CD4-positive, alpha-beta T cell treated with Interleukin-15 for 4 hours (primary cell): ENCODE results near the gene BARHL1.
"Not testable (repeated sequence)": the region's sequence is repeated elsewhere in the genome, so short reads cannot be mapped to it uniquely, and the experiment has no call there.

Experiments used
- DNase-seq: peaks from one replicate; pipeline ENCODE4 v3.0.0-alpha.2; 2020; ENCODE audit warnings: low spot score

The BARHL1 gene

GRCh38 chr9:132556714-132557113 is 25.7 kb upstream of the BARHL1 start:
- no peak for DNase-seq

GRCh38 chr9:132557159-132557558 is 25.2 kb upstream of the BARHL1 start:
- DNase-seq: no peak

DNA sequence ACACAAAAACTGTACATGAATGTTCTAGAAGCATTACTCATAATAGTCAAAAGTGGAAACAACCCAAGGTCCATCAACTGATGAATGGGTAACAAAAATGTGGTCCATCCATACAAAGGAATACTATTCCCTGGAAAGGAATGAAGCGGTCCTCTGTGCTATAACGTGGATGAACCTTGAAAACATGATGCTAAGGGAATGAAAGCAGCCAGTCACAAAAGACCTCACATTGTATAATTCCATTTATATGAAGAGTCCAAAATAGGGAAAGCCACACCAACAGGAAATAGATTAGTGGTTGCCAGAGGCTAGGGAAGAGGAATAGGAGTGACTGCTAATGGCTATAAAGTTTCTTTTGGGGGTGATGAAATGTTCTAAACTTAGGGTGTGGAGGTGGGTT is 22.7 kb upstream of the BARHL1 start:
- DNase-seq: no peak

DNA sequence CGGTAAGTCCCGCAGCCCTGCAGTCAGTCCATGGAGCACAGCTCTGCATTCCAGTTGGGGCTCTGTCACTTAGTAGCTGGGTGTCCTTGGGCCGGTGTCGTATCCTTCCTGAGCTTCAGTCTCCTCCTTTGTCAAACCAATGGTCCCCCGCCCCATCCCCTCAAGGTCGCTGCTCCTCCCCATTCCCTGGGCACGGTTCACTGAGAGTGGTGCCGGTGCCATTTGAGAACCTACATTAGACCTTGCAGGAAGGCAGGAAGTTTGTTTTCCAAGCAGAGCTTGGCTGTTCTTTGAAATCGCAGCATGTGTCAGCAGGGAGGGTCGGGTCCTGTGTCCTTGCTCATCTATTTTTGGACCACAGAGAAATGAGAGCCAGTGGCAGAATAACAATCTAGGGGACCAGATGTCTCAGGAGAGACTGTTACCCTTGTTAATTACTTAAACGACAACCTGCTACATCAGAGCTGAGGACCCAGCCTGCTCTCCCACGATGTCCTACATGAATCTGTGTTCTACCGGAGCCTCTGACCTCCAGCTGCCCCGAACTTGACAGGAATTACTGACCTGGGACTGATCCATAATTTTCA is 21.7 kb upstream of the BARHL1 start:
- no peak for DNase-seq

DNA sequence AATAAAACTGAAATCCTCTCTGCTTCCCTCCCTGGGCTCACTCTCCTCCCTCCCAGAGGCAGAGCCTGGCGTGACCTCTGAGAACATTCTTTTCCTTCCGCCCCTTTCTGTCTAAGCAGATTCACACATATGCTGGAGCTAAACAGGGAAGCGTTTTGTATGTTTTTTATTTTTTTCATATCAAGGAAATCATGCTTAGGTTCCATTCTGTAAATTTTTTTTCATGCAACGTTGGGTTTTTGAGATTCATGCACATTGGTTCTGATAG is 20.2 kb upstream of the BARHL1 start:
- DNase-seq: no peak

GRCh38 chr9:132564526-132564925 is 17.9 kb upstream of the BARHL1 start:
- no peak for DNase-seq

DNA sequence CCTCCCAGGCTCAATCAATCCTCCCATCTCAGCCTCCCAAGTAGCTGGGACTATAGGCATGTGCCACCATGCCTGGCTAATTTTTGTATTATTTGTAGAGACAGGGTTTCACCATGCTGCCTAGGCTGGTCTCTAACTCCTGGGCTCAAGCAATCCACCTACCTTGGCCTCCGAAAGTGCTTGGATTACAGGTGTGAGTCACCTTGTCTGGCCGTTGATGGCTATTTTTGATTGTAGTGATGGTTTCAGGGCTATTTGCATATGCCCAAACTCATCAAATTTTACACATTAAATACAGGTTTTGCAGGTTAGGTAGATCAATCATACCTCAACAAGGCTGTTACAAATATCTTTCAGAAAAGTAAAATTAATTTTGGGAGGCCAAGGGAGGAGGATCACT is 13.6 kb upstream of the BARHL1 start:
- not testable (repeated sequence) for DNase-seq

- no peak for DNase-seq
These were observed 10.4 kb upstream of the BARHL1 start for GRCh38 chr9:132571806-132572600.

GRCh38 chr9:132572921-132573320 is 9.5 kb upstream of the BARHL1 start:
- DNase-seq: no peak

DNA sequence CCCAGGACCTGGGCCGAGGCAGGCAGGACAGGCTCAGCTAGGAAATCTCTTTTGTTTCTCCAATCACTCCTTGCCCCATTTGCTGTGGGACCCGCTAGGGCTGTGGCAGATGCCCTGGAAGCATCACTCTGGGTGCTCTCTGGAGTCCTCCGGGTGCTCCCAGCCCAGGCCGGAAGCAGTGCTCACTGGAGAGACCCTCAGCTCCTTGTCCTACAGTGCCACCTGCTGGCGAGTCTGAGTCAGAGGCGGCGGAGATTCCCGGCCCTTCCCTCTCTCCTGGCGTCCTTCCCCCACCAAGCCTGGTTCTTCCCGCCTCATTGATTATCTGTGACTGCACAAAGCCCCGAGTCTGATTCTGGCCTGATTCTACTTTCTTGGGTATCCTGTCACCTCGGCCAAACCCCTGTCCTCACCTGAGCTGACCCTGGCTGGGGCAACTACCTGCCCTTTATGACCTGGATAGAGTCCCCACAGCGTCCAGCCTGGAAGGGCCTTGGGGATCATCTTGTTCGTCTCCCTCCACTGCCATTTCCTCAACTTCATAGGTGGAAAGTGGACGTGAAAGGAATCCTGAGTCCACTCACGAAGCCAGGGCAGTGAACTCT is 7.3 kb upstream of the BARHL1 start:
- peak; percentile 28 for DNase-seq

- DNase-seq: no peak
These were observed 6.6 kb upstream of the BARHL1 start for GRCh38 chr9:132575811-132576210.

DNA sequence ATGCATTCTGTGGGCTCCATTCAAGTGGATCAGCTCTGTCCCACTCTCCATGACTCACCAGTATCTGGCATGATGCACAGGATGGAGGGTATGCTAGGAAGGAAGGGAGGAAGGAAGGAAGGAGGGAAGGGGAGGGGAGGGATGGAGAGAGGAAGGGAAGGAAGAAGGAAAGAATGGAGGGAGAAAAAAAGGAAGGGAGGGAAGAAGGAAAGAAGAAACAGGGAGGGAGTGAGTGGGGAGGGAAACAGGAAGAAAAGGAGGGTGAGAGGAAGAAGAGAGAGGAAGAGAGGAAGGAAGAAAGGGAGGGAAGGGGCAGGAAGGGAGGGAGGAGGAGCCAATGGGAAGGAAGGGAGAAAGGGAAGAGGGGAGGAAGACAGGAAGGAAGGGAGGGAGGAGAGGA is 5.3 kb upstream of the BARHL1 start:
- DNase-seq: no peak

- DNase-seq: no peak
These were observed 4.0 kb upstream of the BARHL1 start for GRCh38 chr9:132578367-132578932.

DNA sequence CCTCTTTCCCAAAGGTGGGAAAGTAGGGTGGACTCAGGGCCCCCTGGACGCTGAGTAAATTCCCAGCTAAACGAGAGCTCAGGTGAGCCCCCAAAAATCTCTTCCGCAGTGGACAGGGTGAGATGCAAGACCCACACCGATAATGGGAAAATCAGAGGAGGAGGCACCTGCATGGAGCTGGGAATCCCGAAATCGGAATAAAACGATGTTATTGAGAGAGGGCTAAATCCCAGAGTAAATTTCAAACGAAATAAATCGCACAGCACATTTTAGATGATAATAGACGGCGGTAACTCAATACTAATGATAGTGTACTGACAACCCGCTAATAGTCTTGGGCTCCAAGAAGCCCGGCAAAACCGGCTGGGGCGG is 3.0 kb upstream of the BARHL1 start:
- no peak for DNase-seq

DNA sequence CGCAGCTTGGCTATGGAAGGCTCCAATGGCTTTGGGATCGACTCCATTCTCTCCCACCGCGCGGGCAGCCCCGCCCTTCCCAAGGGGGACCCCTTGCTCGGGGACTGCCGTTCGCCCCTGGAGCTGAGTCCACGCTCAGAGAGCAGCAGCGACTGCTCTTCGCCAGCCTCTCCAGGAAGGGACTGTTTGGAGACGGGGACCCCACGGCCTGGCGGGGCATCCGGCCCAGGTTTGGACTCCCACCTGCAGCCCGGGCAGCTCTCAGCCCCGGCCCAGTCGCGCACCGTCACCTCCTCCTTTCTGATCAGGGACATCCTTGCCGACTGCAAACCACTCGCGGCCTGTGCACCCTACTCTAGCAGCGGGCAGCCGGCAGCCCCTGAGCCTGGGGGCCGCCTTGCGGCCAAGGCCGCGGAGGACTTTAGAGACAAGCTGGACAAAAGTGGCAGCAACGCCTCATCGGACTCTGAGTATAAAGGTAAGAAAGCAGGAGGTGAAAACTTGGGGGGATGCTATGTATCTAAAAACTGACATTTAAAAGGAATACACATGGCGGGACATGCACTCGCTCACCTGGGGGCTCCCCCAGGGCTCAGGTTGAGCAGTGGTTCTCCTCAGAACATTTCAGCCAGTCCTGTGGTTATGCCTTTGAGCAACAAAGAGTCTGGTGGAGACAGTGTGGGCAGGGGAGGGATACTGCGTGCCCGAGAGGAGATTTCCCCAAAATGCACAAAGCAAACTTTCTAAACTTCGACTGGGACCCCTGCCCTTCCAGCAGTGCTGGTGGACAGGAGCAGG is 579 bp downstream of the BARHL1 start:
- no peak for DNase-seq

- DNase-seq: no peak
These were observed 1.3 kb downstream of the BARHL1 start for GRCh38 chr9:132583584-132584304.

DNA sequence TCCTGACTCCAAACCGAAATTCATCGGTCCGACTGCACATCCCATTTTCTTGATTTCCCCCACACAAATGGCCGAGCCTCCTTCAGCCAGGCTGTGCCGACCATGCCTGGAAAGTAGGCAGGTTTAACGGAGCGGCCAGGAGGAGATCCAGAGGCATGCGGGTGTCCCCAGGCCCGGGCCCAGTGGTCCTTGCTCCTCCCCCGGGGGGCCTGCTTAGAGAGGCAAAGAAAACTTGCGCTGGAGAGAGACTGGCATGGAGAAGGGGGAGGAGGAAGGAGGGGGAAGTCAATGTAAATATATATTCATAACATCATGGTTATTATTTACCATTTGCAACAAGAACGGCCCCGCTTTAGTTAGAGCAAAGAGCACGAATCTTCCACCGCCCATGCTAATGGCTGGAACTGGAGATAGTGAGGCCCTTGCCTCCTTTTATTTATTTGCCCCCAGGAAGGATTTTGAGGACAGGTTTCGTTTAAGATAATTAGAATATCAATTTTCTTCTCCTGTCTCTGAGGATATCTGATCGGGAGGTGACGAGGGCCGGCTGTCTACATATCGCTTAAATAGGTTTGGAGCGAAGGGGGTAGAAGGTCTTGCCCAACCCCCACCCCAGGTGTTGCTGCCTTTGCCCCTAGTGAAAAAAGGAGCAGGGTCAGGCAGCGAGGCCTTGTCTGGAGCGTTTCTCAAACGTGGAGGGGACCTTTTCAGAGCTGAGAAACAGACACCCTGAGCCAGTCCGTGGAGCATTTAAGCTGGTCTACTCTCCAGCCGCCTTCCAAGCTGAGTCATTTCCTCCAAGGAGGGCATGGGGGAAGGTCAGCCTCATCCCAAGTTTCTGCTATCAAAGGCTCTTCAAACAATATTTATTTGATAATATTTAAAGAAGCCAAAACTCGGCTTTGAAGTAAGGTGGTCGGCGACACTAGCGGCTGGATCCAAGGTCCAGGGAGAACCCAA is 2.5 kb downstream of the BARHL1 start:
- no peak for DNase-seq

DNA sequence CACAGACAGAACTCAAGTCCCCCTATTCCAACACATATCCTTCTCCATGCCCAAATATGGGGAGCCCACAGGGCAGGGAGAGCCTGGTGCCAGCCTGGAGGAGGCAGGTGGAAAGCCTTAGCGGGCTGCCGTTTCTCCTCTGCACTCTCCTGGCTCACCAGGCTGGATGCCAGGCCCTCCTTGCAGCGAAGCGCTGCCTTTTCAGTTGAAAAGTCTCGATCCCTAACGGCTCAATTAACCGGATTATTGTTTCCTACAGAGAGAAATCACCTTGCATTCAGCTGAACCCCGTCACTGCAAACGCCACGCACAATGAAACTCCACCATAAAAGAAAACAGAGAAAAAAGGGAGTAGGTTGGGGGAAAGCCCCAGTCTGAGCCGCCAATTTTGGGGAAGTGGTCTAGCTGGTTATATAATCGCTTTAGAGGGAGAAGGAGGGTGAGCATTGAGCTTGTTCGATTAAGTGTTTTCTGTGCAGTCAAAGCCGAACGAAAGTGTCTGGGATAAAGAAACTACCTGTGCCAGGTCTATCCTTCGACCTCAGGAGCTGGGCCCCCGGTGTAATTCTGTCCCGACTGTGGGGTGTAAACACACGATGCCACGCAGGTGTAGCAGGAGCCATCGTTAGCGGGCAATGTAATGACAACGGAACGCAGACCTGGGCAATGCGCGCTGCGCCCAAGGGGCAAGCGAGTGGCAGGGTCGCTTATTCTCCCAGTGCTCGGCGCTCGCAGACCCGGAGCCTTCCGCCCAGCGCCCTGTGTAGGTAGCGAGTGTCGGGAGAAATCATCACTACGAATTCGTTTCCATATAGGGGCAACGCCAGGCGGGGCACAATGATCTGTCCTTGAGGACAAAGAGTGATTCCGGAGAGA is 3.8 kb downstream of the BARHL1 start:
- no peak for DNase-seq

DNA sequence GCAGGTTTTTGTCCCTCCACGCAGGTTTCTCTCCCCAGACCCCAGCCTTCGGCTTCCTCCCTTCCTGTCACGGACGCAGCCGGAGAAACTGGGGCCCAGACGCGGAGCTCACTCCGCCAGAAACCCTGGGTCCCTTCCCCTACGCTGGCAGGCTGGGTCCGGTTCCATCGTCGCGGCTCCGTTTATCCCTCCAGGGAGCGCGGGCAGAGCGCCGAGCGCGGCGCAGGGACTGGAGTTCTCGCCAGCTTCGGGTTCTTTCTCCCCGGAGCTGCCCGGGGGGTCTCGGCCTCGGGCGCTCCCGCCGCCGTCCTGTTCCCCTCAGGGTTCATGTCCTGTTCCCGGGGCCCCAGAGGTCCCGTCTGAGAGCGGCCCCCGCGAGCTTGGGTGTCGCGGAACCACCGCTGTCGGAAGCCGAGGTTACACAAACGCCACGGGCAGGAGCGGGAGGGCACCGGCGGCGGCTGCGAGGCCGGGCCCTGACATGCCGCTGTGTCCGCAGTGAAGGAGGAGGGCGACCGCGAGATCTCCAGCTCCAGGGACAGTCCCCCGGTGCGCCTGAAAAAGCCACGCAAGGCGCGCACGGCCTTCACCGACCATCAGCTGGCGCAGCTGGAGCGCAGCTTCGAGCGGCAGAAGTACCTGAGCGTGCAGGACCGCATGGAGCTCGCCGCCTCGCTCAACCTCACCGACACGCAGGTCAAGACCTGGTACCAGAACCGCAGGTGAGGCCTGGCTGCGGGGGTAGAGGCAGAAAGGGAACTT is 4.6 kb downstream of the BARHL1 start:
- no peak for DNase-seq
